ENCODE data around the gene DVL1.

Gene DVL1

GRCh38 chr1:1345860-1346500 is 3.2 kb downstream of the DVL1 start:
- TF ChIP-seq CTCF (IDR thresholded peaks at IDR 0.05): no peak

GRCh38 chr1:1345384-1345783 is 3.8 kb downstream of the DVL1 start:
- no peak for TF ChIP-seq CTCF (IDR thresholded peaks at IDR 0.05)

DNA sequence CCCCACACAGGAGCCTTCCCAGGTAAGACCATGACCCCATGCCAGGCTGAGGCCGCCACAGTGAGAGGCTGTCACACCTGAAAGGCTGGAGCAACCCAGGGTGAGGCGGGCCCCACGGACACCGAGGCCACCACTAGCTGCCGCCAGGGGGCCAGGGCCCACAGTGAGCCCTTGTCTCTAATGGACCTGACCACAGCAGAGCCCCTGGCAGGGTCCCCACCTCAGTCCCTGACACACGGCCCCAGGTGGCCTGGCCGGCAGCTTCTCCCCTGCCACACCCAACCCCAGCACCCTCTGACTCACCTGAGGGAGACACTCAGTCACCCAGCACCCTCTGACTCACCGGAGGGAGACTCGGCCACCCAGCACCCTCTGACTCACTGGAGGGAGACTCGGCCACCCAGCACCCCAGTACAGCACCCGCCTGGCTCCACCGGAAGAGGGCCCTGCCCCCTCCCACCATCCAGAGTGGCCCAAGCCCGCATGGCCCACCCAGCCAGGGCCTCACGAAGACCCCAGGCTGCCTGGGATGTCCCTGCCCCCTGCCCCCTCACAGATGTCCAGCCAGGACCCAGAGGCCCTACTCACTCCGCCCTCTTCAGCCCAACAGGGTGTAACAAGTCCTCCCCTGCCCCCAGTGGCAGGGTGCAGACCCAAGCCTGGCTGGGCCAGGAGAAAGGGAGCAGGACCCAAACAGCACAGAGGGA is 4.4 kb downstream of the DVL1 start:
- TF ChIP-seq CTCF (IDR thresholded peaks at IDR 0.05): peak; percentile 75

DNA sequence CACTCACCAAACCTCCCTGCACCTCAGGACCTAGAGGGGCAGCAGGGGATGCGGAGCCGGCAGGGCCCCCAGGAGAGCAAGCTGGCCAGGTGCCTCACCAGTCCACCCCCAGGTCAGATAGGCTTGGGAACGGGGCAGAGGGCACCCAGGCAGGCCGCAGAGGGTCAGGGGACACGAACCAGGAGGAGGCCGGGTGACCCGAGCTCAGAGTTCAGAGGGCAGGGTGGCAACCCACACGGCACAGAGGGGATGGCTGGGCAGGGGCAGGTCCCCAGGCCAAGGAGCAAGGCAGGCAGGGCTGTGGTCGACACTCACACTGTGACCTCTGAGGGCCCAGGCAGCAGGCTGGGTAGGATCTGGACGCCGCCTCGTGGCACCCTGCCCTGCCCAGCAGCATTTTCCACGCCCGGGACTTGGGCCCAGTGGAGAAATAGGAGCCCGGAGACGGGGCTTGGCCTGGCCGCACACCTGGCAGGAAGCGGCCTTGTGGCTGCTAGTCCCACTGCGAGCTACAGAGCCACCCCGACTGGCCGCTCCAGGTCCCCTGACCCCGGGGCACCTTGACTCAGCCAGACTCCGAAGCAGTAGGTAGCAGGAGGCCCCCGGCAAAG is 5.3 kb downstream of the DVL1 start:
- TF ChIP-seq CTCF (IDR thresholded peaks at IDR 0.05): no peak

GRCh38 chr1:1342584-1343115 is 6.6 kb downstream of the DVL1 start:
- TF ChIP-seq CTCF (IDR thresholded peaks at IDR 0.05): no peak

DNA sequence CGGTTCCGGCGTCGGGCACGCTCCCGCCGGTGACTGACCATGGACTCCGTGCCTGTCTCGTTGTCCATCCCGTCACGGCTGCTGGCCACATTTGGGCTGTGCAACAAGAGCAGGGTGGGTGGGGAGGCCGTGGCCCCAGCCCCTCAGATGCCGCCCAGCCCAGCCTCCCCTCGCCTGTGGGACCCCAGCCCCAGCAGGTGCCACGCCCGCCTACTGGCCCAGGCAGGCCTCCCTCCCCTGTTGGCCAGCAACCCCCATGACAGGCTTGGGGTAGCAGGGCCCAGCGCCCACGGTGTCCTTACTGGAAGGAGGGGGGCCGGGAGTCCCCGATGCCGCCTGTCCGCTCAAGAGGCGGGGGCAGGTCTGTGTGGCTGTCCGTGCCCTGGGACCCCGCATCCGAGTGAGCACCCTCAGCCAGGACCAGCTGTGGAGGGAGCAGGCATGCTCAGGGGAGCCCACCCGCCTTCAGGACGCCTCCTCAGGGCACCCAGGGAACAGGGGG is 7.1 kb downstream of the DVL1 start:
- TF ChIP-seq CTCF (IDR thresholded peaks at IDR 0.05): no peak

DNA sequence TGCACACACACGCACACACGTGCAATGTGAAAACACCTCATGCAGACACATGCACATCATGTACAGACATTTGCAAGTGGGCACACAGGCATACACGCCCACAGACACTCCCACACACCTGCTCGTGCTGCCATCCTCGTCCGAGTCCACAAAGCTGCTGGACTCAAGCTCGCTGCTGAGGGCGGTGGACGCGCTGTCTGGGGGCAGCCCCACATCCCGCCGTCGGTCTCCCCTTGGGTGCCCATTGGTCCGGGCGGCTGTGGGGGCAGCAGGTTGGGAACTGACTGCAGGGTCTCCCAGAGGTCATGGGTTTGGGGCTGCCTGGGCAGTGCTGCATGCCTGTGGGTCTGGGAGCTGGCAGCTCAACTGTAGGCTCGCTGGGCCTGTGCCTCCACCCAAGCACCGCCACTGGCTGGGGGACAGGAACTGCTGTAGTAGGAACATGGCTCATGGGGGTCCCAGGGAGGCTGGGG is 7.6 kb downstream of the DVL1 start:
- TF ChIP-seq CTCF (IDR thresholded peaks at IDR 0.05): no peak

Measured in LNCAP (cell line).